ENCODE data around the gene TEN1.

The TEN1 gene

DNA sequence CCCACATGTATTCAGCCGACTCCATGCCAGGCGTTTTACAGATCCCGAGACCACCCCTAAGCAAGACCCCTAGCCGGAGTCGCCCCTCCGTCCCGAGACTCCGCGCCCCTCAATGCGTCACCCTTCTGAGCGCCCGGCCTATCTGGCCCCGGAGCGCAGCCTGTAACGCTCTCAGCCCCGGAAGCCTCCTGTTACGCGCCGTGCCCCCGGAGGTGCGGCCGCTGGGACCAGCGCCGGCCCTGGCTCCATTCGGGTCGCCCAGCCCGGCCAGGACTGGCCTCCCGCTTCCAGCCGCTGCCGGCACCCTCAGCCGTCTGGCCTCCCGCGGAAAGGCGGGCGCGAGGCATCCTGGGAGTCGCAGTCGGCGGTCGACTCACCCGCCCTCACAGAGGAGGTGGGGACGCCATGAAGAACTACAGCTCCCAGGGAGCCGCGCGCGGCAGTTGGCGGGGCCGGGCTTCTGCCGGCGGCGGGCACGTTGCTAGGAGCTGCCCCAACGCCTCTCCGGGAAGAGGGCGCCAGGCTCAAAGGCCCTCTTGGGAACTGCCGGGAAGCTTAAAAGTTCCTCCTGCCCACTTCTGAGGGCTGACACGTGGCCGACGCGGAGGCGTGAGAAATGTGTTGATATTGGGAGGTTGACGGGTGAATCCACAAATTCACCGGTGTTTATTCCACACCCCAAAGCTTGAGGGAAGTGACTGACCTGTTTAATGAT lies 38.2 kb upstream of the TEN1 start, which contains the start of gene FBF1:
Gene FBF1, minus strand, starts transcription at position 316 of the 715 bp plus-strand sequence. CDS start 2,893 bp downstream, outside the sequence.
- Mint-ChIP-seq H3K36me3 (ENCODE audit: low read depth) (peaks cover 18% of the 10 kb centered on the region), H3K4me1 (peaks cover 8% of the 10 kb centered on the region), H3K4me3 (peak within 1 kb of the TSS; percentile 88 to 96 (median 96)), H3K9me3 (no peaks in the 10 kb centered on the region), H3K27ac (peak within 1 kb of the TSS in 2 of 3 experiments; percentile 62 to 84), H3K27me3 (ENCODE audit: low read depth) (no peaks in the 10 kb centered on the region)
- TF ChIP-seq, protein P1, sequence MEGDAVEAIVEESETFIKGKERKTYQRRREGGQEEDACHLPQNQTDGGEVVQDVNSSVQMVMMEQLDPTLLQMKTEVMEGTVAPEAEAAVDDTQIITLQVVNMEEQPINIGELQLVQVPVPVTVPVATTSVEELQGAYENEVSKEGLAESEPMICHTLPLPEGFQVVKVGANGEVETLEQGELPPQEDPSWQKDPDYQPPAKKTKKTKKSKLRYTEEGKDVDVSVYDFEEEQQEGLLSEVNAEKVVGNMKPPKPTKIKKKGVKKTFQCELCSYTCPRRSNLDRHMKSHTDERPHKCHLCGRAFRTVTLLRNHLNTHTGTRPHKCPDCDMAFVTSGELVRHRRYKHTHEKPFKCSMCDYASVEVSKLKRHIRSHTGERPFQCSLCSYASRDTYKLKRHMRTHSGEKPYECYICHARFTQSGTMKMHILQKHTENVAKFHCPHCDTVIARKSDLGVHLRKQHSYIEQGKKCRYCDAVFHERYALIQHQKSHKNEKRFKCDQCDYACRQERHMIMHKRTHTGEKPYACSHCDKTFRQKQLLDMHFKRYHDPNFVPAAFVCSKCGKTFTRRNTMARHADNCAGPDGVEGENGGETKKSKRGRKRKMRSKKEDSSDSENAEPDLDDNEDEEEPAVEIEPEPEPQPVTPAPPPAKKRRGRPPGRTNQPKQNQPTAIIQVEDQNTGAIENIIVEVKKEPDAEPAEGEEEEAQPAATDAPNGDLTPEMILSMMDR (IDR thresholded peaks at IDR 0.05; ENCODE audit: unreplicated experiment in 3 of 3), result no peak

GRCh38 chr17:75941442-75941819 lies 37.6 kb upstream of the TEN1 start:
- Mint-ChIP-seq H3K4me1 (peaks cover 8% of the 10 kb centered on the region), H3K27me3 (ENCODE audit: low read depth) (no peaks in the 10 kb centered on the region), H3K4me3 (peak overlapping the region; percentile 88 to 96 (median 96)), H3K36me3 (ENCODE audit: low read depth) (peaks cover 23% of the 10 kb centered on the region), H3K27ac (peak overlapping the region in 1 of 3 experiments; percentile 15), H3K9me3 (no peaks in the 10 kb centered on the region)
- TF ChIP-seq, protein P1 (IDR thresholded peaks at IDR 0.05; ENCODE audit: unreplicated experiment in 3 of 3), result no peak

GRCh38 chr17:75942473-75942872 lies 36.6 kb upstream of the TEN1 start:
- H3K4me1 Mint-ChIP-seq, result peaks cover 8% of the 10 kb centered on the region
- H3K9me3 Mint-ChIP-seq, result no peaks in the 10 kb centered on the region
- TF ChIP-seq, protein P1 (IDR thresholded peaks at IDR 0.05; ENCODE audit: unreplicated experiment in 3 of 3), result no peak
- H3K27ac Mint-ChIP-seq, result no peak overlapping the region
- H3K27me3 Mint-ChIP-seq (ENCODE audit: low read depth), result no peaks in the 10 kb centered on the region
- peaks cover 32% of the 10 kb centered on the region for H3K36me3 Mint-ChIP-seq (ENCODE audit: low read depth)
- H3K4me3 Mint-ChIP-seq, result peak overlapping the region; percentile 31 to 65 (median 61)

DNA sequence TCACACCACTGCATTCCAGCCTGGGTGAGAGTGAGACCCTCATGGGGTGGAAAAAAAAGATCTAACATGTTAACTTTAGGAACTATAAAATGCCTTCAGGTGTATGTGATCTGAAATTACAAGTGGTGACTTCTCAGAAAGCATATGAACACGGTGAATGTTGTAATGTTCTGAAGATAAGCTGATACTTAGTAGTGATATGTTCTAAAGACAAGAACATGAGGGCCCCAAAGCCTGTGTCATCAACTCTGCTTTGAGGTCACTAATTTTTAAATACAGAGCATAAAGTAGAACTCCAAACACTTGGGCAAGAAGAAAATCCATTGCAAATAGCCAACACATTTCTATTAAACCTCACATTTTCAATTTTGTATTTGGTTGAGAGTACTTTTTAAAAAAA lies 35.5 kb upstream of the TEN1 start:
- Mint-ChIP-seq H3K27ac (no peak overlapping the region), H3K36me3 (ENCODE audit: low read depth) (peaks cover 37% of the 10 kb centered on the region), H3K4me3 (no peak overlapping the region), H3K9me3 (no peaks in the 10 kb centered on the region), H3K27me3 (ENCODE audit: low read depth) (no peaks in the 10 kb centered on the region), H3K4me1 (peaks cover 8% of the 10 kb centered on the region)
- TF ChIP-seq, protein P1 (IDR thresholded peaks at IDR 0.05; ENCODE audit: unreplicated experiment in 3 of 3), result no peak

GRCh38 chr17:75945211-75945610 lies 33.8 kb upstream of the TEN1 start:
- TF ChIP-seq, protein P1 (IDR thresholded peaks at IDR 0.05; ENCODE audit: unreplicated experiment in 3 of 3), result no peak
- no peaks in the 10 kb centered on the region for H3K9me3 Mint-ChIP-seq

DNA sequence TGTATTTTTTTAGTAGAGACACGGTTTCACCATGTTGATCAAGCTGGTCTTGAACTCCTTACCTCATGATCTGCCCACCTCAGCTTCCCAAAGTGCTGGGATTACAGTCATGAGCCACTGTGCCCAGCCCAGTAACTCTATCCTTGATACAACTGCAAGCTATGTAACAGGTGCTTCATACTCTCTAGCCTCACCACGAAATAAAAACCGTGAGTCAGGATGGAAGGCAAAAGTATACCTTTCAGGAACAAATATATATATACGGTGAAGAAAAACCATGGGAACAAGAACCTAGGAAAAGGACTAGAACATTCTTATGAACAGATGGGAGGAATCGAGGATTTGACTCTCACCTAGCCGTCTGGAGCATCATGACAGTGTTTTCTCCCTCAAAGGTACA lies 28.6 kb upstream of the TEN1 start:
- TF ChIP-seq, protein P1 (IDR thresholded peaks at IDR 0.05; ENCODE audit: unreplicated experiment in 3 of 3), result no peak
- Mint-ChIP-seq H3K4me1 (peaks cover 8% of the 10 kb centered on the region), H3K36me3 (ENCODE audit: low read depth) (peaks cover 59% of the 10 kb centered on the region), H3K27me3 (ENCODE audit: low read depth) (no peaks in the 10 kb centered on the region), H3K9me3 (no peaks in the 10 kb centered on the region), H3K27ac (no peak overlapping the region), H3K4me3 (no peak overlapping the region)

More at GRCh38 chr17:75945211-75945610, 33.8 kb upstream of the TEN1 start:
- Mint-ChIP-seq H3K4me3 (no peak overlapping the region), H3K27ac (no peak overlapping the region), H3K4me1 (peaks cover 8% of the 10 kb centered on the region), H3K27me3 (ENCODE audit: low read depth) (no peaks in the 10 kb centered on the region), H3K36me3 (ENCODE audit: low read depth) (peaks cover 49% of the 10 kb centered on the region)

All from nephron (organoid).